Stomach (tissue), 9 donors: ENCODE results near the gene PIK3R2. TPM values are rescaled to one million over a fixed set of nuclear protein-coding genes. Genes with fewer than 3 reads are reported as not detected.

Experiments
- DNase-seq, 2 donors: peaks; one replicate each; pipeline versions ENCODE4 v3.0.0 to v3.0.0-alpha.2; 2013 to 2019
- H3K27ac ChIP-seq, 5 donors: fragments of 200-600 bp in 4 of 5; sonication (generic) in 4 of 5; one replicate each; pipeline ENCODE4 v1.5.1; 2013 to 2019; ENCODE audit warnings: mild to moderate bottlenecking in 1 of 5, moderate library complexity in 1 of 5
- H3K27me3 ChIP-seq, 3 donors: fragments of 200-600 bp; sonication (generic); one replicate each; pipeline ENCODE4 v1.5.1; 2017 to 2019; ENCODE audit warnings: mixed run types in 1 of 3
- H3K36me3 ChIP-seq, 4 donors: fragments of 200-600 bp; sonication (generic); 1 replicate in 3 of 4; 2 replicates in 1 of 4; pipeline ENCODE4 v1.5.1; 2016 to 2019
- H3K4me1 ChIP-seq, 4 donors: fragments of 200-600 bp; sonication (generic); one replicate each; pipeline ENCODE4 v1.5.1; 2016 to 2019
- H3K4me3 ChIP-seq, 4 donors: fragments of 200-600 bp; sonication (generic) in 3 of 4; one replicate each; pipeline ENCODE4 v1.5.1; 2016 to 2019; ENCODE audit warnings: mild to moderate bottlenecking in 1 of 4
- H3K9me3 ChIP-seq, 4 donors: fragments of 200-600 bp; sonication (generic); one replicate each; pipeline ENCODE4 v1.5.1; 2016 to 2019
- EP300 ChIP-seq: sonication (generic); formaldehyde crosslinking; IDR thresholded peaks from one replicate; pipeline ENCODE4 v1.6.1; 2017; ENCODE audit warnings: antibody characterized with exemption
- POLR2A ChIP-seq, 4 donors: fragments of 450-650 bp; IDR thresholded peaks; one replicate each; pipeline ENCODE4 v1.6.1; 2016; ENCODE audit warnings: antibody characterized with exemption in 4 of 4, control low read depth in 2 of 4, mild to moderate bottlenecking in 1 of 4, moderate library complexity in 1 of 4
- POLR2AphosphoS5 ChIP-seq, 3 donors: sonication (generic); formaldehyde crosslinking; IDR thresholded peaks; one replicate each; pipeline ENCODE4 v1.6.1; 2016; ENCODE audit warnings: antibody characterized with exemption in 3 of 3
- WGBS, 5 donors: extraction: QIAGEN DNeasy Blood & Tissue Kit in 3 of 5; methylation state at CpG; one replicate each; pipeline versions ENCODE4 v1.1.5 to v1.1.7; 2013 to 2018; 5-methylcytosine and 5-hydroxymethylcytosine counted together
- intact Hi-C: fragments of 100-400 bp; cut with DNase I; formaldehyde crosslinking; loops from one replicate; pipeline ENCODE4 v1.15.1; 2023; ENCODE audit warnings: low total_unique reads
- polyA plus RNA-seq, 3 donors: library from polyadenylated mRNA; stranded (reverse); fragments of 200-250 nt; gene quantifications; one replicate each; pipeline ENCODE4 v1.2.3, GENCODE V29; 2013
- total RNA-seq, 5 donors: library from RNA; depleted of rRNA; stranded (reverse); fragments of >200 nt; gene quantifications; one replicate each; pipeline versions ENCODE4 v1.1.0 to v1.2.3, GENCODE V29; 2014 to 2016
- TF ChIP-seq, protein P1 (sequence below), 7 experiments: fragments of 450-650 bp in 4 of 7; fragments of 200-600 bp in 3 of 7; sonication (generic) in 3 of 7; IDR thresholded peaks; one replicate each; pipeline ENCODE4 v1.5.1; 2016 to 2019; ENCODE audit warnings: antibody characterized with exemption in 7 of 7, control low read depth in 2 of 7, mild to moderate bottlenecking in 1 of 7
- donor health status: healthy with polysubstance abuse.
- donor health status: Bipolar disorder and iron deficiency.
- donor health status: healthy.

The PIK3R2 gene
- total and polyA plus RNA-seq, 8 donors = 2.0 to 490 (median 10.0) TPM

DNA sequence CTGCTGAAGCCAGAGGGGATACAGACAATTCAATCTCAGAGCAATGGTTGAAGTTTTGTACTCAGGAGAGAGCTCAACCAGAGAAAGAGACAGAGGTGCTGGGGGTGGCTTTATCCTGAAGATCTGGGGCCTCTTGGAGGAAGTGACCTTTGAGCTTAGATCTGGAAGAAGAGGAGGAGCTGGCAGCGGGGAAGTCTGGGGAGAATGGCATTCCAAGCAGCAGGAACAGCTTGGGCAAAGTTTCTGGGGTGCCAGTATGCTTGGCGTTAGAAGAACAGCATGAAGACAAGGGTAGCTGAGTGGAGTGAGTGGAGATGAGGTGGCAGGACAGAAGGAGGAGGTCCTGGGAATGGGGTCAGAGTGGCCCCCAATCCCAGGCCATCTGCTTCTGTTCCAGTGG is 44.1 kb upstream of the PIK3R2 start:
- Histone ChIP-seq H3K36me3 (peaks cover 0 to 12% (median 0%) of the 10 kb centered on the region in 4 donors), H3K4me3 (no peak overlapping the region), H3K27ac (peak overlapping the region in 4 of 5 donors; percentile 72 to 94 (median 80)), H3K27me3 (peaks cover 0 to 13% (median 0%) of the 10 kb centered on the region in 3 donors), H3K4me1 (peaks cover 17 to 60% (median 40%) of the 10 kb centered on the region in 4 donors), H3K9me3 (no peaks in the 10 kb centered on the region)
- 29 to 47% (median 44%) methylated on average over 2 of the region's 2 CpGs for WGBS, 5 donors
- intact Hi-C loops = no loop called here
- peak in 1 of 2 donors; percentile 38 for DNase-seq
- TF ChIP-seq POLR2AphosphoS5 (IDR thresholded peaks at IDR 0.05) (no peak), POLR2A (IDR thresholded peaks at IDR 0.05) (no peak), EP300 (no peak)
- TF ChIP-seq, protein P1, sequence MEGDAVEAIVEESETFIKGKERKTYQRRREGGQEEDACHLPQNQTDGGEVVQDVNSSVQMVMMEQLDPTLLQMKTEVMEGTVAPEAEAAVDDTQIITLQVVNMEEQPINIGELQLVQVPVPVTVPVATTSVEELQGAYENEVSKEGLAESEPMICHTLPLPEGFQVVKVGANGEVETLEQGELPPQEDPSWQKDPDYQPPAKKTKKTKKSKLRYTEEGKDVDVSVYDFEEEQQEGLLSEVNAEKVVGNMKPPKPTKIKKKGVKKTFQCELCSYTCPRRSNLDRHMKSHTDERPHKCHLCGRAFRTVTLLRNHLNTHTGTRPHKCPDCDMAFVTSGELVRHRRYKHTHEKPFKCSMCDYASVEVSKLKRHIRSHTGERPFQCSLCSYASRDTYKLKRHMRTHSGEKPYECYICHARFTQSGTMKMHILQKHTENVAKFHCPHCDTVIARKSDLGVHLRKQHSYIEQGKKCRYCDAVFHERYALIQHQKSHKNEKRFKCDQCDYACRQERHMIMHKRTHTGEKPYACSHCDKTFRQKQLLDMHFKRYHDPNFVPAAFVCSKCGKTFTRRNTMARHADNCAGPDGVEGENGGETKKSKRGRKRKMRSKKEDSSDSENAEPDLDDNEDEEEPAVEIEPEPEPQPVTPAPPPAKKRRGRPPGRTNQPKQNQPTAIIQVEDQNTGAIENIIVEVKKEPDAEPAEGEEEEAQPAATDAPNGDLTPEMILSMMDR (IDR thresholded peaks at IDR 0.05) = no peak

DNA sequence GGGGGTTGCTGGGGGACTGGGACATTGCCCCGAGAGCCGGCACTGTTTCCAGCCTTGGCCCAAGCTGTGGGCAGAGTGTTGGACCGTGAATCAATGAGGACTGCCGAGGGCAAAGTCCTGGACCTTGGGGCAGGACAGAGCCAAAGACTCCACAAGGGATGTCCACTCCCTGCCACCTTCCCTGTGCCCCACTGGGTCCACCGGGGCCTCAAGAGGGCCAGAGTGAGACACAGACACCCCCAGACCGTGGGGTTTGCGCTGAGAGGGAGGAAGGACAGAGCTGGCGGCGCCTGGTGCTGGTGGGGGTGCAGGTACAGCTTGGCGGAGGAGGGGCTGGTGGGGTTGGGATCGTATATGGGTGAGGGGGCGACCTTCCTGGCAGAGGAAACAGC is 43.6 kb upstream of the PIK3R2 start:
- H3K27ac ChIP-seq = peak overlapping the region; percentile 57 to 94 (median 76)
- TF ChIP-seq EP300 = no peak
- TF ChIP-seq, protein P1 (IDR thresholded peaks at IDR 0.05) = no peak
- peaks cover 17 to 57% (median 36%) of the 10 kb centered on the region in 4 donors for H3K4me1 ChIP-seq
- no peaks in the 10 kb centered on the region for H3K9me3 ChIP-seq
- H3K4me3 ChIP-seq = peak overlapping the region; percentile 69 to 86 (median 78)
- H3K27me3 ChIP-seq = peaks cover 0 to 13% (median 0%) of the 10 kb centered on the region in 3 donors
- intact Hi-C loops = no loop called here
- 45 to 57% (median 45%) methylated on average over 11 to 12 of the region's 12 CpGs for WGBS, 5 donors
- H3K36me3 ChIP-seq = peaks cover 0 to 14% (median 0%) of the 10 kb centered on the region in 4 donors
- DNase-seq = no peak

DNA sequence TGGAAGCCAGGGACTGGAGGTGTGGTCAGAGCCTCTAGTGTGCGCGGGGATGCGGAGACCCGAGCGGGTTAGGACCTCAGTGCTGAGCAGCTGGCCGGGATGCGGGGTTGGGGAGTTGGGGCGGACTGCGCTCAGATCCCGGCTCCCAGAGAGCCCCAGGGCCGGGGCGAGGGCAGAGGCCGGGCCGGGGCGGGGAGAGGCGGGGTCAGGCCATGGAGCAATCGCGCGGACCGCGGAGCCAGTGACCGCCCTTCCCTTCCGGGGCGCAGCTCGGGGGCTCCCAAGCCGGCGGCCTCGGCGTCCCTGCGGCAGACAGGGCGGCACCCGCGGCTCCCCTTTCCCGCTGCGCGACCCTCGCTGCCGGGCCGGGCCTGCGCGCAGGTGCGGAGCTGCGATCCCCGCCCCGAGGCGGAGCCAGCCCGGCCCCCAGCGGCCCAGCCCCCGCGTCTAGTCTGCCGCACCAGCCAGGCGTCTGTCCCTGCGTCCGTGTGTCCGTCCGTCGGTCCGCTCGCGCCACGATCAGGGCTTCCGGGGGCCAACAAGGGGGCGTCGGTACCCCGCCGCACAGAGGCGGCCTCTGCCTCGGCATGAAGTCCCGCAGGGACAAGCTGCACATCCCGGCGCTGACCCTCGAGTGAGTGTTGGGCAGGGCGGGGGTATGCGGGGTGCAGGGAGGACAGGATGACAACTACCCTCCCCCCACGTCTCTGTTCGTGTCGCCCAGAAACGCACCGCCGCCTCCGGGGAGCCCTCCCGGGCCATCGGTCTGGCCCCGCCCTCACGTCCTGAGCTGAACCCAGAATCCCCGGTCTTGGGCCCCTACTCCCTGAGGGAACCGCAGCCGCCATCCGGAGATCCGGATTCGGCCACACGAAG is 43.0 kb upstream of the PIK3R2 start:
- intact Hi-C loops = loop anchor here (5.0 to 10.0 kb wide), 2 partner anchors 55 to 142 kb away; no protein-coding TSS in a partner anchor
- H3K9me3 ChIP-seq = no peaks in the 10 kb centered on the region
- DNase-seq = peak; percentile 66 to 77
- TF ChIP-seq POLR2AphosphoS5 (IDR thresholded peaks at IDR 0.05) = peak in 2 of 3 donors; percentile 8 to 10
- no peak for TF ChIP-seq EP300
- TF ChIP-seq POLR2A (IDR thresholded peaks at IDR 0.05) = no peak
- H3K4me3 ChIP-seq = peak overlapping the region; percentile 69 to 86 (median 78)
- H3K4me1 ChIP-seq = peaks cover 13 to 51% (median 30%) of the 10 kb centered on the region in 4 donors
- peaks cover 0 to 13% (median 0%) of the 10 kb centered on the region in 3 donors for H3K27me3 ChIP-seq
- H3K36me3 ChIP-seq = peaks cover 0 to 17% (median 0%) of the 10 kb centered on the region in 4 donors
- H3K27ac ChIP-seq = peak overlapping the region; percentile 57 to 94 (median 76)
- 0 to 2% (median 1%) methylated on average over 43 to 92 of the region's 92 CpGs for WGBS, 5 donors

DNA sequence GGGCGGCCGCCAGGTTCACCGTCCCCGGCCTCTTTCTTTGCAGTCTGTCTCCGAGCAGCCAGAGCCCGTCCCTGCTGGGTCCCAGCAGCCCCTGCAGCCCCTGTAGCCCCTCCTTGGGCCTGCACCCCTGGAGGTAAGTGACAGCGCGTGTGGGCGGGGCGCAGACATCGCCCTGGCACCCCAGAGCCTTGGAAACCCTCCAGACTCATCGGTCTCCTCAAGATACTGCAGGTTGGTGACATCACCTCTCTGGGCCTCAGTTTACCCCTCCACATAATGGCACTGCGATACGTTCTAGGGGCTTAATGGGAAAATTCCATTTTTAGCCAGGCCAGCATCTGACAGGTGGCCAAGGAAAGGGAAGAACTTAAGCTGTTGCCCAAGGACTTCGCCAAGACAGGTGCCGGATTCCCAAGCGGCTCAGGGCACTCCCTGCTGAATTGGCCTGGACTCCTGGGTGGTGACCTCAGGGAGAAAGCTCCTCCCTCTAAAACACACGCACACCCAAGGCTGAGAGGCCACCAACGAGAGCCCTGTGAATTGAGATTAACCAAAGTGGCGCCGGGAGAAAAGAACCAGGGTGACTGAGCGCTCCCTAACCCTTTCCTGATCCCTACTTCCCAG is 42.2 kb upstream of the PIK3R2 start:
- peak overlapping the region; percentile 69 to 86 (median 78) for H3K4me3 ChIP-seq
- H3K9me3 ChIP-seq = no peaks in the 10 kb centered on the region
- H3K27me3 ChIP-seq = peaks cover 0 to 13% (median 0%) of the 10 kb centered on the region in 3 donors
- H3K4me1 ChIP-seq = peaks cover 13 to 50% (median 30%) of the 10 kb centered on the region in 4 donors
- DNase-seq = peak; percentile 64 to 66
- peak in 1 of 3 donors; percentile 8 for TF ChIP-seq POLR2AphosphoS5 (IDR thresholded peaks at IDR 0.05)
- no peak for TF ChIP-seq EP300
- intact Hi-C loops = loop anchor here (5.0 to 10.0 kb wide), 2 partner anchors 54 to 142 kb away; no protein-coding TSS in a partner anchor
- peaks cover 0 to 21% (median 0%) of the 10 kb centered on the region in 4 donors for H3K36me3 ChIP-seq
- WGBS, 5 donors = 24 to 46% (median 28%) methylated on average over 9 to 22 of the region's 22 CpGs
- H3K27ac ChIP-seq = peak overlapping the region in 4 of 5 donors; percentile 72 to 94 (median 80)

DNA sequence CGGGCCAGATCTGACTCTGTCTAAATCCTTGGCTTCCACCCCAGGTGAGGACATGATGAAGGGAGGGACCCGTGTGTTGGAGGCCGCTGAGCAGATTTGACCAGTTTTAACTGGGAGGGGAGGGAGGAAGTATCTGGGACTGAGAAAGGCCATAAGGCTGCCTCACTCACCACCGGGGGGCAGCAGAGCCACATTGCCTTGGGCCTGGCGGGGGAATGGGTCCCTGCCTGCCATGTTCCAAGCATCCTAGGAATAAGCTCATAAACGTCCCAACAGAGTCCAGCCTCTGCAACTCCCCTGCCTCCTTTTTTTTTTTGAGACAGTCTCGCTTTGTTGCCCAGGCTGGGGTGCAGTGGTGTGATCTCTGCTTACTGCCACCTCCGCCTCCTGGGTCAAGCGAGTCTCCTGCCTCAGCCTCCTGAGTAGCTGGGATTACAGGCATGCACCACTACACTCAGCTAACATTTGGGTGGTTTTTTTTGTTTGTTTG is 39.9 kb upstream of the PIK3R2 start:
- Histone ChIP-seq H3K9me3 (no peaks in the 10 kb centered on the region), H3K36me3 (peaks cover 0 to 21% (median 0%) of the 10 kb centered on the region in 4 donors), H3K4me3 (no peak overlapping the region), H3K4me1 (peaks cover 20 to 61% (median 38%) of the 10 kb centered on the region in 4 donors), H3K27me3 (peaks cover 0 to 13% (median 0%) of the 10 kb centered on the region in 3 donors), H3K27ac (no peak overlapping the region)
- TF ChIP-seq POLR2A (IDR thresholded peaks at IDR 0.05) (no peak), EP300 (no peak), POLR2AphosphoS5 (IDR thresholded peaks at IDR 0.05) (peak in 2 of 3 donors; percentile 33 to 49)
- TF ChIP-seq, protein P1 (IDR thresholded peaks at IDR 0.05) = peak in 5 of 7 experiments; percentile 76 to 89 (median 85)
- intact Hi-C loops = loop anchor here (5.0 to 10.0 kb wide), 2 partner anchors 52 to 139 kb away; no protein-coding TSS in a partner anchor
- peak; percentile 87 to 95 for DNase-seq
- 29 to 36% (median 32%) methylated on average over 9 of the region's 9 CpGs for WGBS, 5 donors
